Endothelial cell of hepatic sinusoid (primary cell): ENCODE data around the gene COG4.
"Not testable (repeated sequence)": the region's sequence is repeated elsewhere in the genome, so short reads cannot be mapped to it uniquely, and the experiment has no call there.

Experiments
- in situ Hi-C: cut with HindIII; loops from 2 replicates; pipeline ENCODE4 v1.10.0; 2017; ENCODE audit warnings: low sequenced_read_pairs

COG4 gene

GRCh38 chr16:70465999-70466804 is 57.2 kb downstream of the COG4 start:
- in situ Hi-C loops = no loop called here

DNA sequence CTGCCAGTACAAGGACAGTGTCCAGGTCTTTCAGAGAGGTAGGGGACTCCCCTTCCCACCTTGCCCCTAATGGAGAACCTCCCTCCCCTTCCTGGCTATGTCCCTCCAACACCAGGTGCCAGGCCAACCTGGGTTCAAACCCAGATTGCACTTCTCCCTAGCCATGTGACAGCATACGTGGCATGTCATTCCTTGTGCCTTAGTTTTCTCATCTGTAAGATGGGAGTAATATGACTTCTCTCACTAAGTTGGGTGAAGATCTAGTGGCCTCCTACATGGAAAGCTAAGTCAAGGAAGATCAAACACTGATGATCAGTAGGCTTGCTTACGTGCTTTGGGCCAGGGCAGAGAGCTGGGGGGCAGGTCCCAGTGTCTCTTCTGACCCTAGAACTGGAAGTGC is 60.1 kb downstream of the COG4 start:
- in situ Hi-C loops = no loop called here

- in situ Hi-C loops = no loop called here
These were observed 62.6 kb downstream of the COG4 start for GRCh38 chr16:70460737-70461261.

DNA sequence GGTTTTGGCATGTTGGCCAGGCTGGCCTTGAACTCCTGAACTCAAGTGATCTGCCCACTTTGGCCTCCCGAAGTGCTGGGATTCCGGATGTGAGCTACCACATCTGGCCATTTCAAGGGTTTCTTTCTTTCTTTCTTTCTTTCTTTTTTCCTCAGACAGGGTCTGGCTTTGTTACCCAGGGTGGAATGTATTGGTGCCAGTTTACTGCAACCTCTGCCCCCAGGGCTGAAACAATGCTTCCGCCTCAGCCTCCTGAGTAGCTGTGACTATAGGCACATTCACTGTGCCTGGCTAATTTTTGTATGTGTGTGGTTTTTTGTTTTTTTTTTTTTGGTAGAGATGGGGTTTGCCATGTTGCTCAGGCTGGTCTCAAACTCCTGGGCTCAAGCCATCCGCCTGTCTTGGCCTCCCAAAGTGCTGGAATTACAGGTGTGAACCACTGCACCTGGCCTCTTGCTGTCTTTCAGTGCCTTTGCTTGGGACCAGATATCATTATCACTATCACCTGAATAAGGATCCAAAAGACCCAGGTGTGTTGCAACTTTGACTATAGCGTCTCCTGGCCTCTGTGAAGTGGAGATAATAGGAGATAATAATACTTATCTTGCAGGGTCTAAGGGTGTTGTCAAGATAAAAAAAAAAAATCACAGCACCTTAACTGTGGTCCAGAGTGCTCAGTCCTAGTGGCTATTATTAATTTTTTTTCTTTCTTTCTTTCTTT is 65.7 kb downstream of the COG4 start:
- in situ Hi-C loops = no loop called here

DNA sequence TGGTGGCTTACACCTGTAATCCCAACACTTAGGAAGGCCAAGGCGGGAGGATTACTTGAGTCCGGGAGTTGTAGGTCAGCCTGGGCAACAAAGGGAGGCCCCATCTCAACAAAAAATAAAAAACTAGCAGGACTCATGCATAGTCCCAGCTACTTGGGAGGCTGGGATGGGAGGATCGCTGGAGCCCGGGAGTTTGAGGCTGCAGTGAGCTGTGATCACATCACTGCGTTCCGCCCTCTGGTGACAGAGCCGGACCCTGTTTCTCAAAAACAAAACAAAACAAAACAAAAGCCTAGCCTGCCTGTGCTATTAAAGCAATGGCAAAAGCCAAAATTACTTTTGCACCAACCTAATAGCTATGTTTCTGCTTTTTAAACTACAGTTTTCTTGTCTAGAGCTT is 67.4 kb downstream of the COG4 start:
- in situ Hi-C loops = no loop called here

DNA sequence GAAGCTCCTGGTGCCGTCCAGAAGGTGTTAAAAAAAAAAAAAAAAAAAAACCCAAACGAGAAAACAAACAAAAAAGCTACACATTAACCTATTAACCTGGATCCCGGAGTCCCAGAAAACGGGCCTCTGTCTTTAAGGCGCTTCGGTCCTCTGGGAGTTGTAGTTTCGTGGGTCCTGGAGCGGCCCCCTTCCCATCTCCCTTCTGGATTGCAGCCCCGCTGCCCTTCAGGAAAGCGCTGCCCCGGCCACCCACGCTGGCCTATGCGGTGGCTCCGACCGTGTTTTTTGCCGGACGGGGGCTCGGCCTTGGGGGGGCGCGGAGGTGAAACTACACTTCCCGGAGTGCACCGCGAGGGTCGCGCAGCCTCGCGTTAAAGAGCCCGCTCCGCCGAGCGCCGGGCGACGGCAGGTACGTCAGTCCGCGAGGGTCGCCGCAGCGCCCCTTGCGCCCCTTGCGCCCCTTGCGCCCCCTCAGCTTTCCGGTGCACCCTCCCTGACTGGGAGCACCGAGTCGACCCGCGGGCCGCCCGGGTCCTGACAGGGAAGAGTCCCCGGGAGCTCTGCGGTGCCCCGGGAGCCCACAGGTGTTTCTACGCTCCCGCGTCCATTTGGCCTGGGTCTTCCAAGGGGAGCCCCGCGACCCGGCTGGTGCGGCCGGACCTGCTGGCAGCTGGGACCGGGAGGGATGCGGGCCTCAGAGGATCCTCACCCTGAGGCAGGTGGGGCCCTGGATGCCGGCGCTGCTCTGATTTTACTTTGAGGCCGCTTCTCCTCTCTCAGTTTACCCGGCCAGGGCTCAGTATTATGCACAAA is 68.9 kb downstream of the COG4 start, which contains the start of gene FCSK:
FCSK (plus strand) TSS at position 374 of the 813 bp plus-strand sequence. CDS start 8,596 bp downstream, outside the sequence.
- in situ Hi-C loops = no loop called here

- in situ Hi-C loops = no loop called here
These were observed 69.5 kb downstream of the COG4 start for GRCh38 chr16:70453892-70454221.

DNA sequence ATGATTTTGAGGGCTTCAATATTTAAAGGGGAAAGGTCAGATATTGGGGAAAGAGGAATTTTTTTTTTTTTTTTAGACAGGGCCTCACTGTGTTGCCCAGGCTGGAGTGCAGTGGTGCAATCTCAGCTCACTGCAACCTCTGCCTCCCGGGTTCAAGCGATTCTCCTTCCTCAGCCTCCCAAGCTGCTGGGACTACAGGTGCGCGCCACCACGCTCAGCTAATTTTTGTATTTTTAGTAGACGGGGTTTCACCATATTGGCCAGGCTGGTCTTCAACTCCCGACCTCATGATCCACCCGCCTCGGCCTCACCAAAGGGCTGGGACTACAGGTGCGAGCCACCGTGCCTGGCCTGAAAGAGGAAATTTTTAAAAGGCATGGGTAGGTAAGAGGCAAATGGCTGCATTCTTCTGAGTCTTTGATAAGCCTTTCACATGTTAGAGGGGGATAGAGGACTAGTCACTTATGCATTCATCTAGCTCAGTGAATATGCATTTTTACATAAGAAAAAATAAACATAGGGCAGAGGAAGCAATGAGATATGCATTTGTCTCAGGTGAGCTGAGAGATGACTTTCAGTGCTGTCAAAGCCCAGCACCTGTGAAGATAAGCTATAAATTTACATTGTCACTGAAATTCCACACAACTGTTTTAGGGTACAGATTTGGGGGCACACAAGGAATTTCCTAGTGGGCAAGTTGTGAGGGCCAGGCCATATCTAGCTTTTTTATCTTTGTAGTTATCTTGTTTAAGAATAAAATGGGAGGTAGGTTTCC is 70.0 kb downstream of the COG4 start:
- in situ Hi-C loops = no loop called here

DNA sequence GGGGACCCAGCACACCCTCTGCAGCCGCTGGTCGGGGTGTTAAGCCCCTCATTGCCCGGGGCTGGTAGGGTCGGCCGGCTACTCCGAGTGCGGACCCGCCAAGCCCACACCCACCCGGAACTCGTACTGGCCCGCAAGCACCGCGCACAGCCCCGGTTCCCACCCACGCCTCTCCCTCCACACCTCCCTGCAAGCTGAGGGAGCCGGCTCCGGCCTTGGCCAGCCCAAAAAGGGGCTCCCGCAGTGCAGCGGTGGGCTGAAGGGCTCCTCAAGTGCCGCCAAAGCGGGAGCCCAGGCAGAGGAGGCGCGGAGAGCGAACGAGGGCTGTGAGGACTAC is 72.4 kb downstream of the COG4 start:
- in situ Hi-C loops = not testable (repeated sequence)

GRCh38 chr16:70450142-70451003 is 73.0 kb downstream of the COG4 start:
- in situ Hi-C loops = not testable (repeated sequence)

GRCh38 chr16:70448075-70448474 is 75.3 kb downstream of the COG4 start:
- in situ Hi-C loops = no loop called here

DNA sequence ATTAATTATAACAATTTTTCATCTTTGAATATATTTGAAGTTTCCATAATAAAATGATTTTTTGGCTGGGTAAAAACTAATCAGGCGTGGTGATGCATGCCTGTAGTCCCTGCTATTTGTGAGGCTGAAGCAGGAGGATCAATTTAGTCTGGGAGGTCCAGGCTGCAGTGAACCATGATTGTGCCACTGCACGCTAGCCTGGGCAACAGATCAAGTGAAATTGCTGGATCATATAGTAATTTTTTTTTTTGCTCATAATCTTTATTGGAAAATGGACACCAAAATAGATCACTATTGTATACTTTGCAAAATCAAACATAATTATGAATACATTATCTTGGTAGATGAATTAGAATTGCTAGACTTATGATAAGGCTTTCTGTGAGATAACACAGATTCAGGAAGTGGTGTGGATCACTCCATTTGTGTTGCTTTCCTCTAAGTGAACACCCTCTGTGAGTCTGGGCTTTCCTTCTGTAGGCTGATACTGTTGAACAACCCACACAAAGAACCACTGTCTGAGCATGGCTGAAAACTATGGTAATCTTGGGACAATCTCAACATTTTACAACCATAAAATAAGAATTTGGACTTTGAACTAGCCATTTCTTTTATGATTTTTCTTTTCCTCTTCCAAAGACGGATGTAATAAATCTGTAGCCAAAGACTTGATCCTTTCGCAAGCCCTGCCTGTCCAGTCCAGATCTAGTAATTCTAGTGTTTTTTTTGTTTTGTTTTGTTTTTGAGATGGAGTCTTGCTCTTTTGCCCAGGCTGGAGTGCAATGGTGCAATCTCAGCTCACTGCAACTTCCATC is 78.9 kb downstream of the COG4 start:
- in situ Hi-C loops = no loop called here

DNA sequence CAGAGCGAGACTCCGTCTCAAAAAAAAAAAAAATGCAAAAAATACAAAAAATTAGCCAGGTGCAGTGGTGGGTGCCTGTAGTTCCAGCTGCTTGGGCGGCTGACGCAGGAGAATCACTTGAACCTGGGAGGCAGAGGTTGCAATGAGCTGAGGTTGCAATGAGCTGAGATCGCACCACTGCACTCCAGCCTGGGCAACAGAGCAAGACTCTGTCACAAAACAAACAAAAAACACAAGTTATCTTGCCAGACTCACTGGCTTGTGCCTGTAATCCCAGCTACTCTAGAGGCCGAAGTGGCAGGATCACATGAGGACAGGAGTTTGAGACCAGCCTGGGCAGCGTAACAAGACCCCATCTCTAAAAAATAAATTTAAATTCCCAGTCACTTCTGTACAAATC is 81.0 kb downstream of the COG4 start:
- in situ Hi-C loops = no loop called here

GRCh38 chr16:70441406-70441990 is 81.9 kb downstream of the COG4 start:
- in situ Hi-C loops = no loop called here

DNA sequence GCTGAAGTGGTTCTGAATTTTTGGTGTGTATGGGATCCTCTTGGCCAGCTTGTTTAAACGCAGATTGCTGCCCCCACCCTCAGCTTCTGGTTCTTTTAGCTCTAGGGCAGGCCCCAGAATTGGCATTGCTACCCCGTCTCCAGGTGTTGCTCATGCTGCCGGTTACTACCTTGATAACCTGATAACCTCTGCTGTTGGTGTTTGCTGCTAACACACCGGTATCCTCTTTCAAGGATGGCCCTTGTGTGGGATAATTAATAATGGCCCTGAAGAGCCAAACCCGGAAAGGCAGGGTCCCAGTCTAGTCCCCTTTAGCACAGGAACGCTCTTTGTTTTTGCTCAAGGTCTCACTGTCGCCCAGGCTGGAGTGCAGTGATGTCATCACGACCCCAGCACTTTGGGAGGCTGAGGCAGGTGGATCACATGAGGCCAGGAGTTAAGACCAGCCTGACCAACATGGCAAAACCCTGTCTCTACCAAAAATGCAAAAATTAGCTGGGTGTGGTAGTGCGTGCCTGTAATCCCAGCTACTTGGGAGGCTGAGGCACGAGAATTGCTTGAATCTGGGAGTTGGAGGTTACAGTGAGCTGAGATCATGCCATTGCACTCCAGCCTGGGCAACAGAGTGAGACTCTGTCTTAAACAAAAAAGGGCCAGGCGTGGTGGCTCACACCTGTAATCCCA is 83.2 kb downstream of the COG4 start:
- in situ Hi-C loops = no loop called here

GRCh38 chr16:70438969-70439862 is 84.1 kb downstream of the COG4 start, which contains the start of gene ST3GAL2:
Gene ST3GAL2, minus strand, starts transcription at chr16:70439100. Its CDS starts 40,570 bp downstream, at chr16:70398530.
- in situ Hi-C loops = loop anchor here (5.0 kb wide), 2 partner anchors 47 to 83 kb away; partner anchors contain the start of genes COG4 and SF3B3

DNA sequence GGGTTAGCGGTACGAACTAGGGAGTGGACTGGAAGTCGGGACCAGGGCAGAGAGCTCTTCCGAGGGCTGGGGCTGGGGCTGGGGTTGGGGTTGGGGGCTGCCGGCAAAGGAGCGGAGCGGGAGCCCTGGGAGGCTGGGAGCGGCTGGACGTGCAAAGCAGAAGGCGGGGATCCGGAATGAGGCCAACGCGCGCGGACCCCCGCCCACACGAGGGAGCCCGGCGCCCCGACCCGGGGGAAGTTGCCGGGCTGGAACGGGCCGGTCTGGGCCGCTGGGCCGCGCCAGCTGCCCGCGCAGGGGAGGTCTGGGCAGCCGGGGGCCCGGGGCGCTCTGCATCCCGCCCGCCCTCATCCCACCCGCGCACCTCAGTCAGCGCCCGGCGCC is 84.8 kb downstream of the COG4 start:
- in situ Hi-C loops = loop anchor here (5.0 kb wide), 2 partner anchors 46 to 84 kb away; partner anchors contain the start of genes COG4 and SF3B3
